ENCODE results near the gene ATP8B3. TPM values are rescaled to one million over a fixed set of nuclear protein-coding genes. Genes with fewer than 3 reads are reported as not detected.
"Not testable (repeated sequence)": the region's sequence is repeated elsewhere in the genome, so short reads cannot be mapped to it uniquely, and the experiment has no call there.

ATP8B3 gene
- polyA plus RNA-seq, 2 of the 4 experiments (the other 2 are of a cell fraction): 2.7 to 3.9 TPM

DNA sequence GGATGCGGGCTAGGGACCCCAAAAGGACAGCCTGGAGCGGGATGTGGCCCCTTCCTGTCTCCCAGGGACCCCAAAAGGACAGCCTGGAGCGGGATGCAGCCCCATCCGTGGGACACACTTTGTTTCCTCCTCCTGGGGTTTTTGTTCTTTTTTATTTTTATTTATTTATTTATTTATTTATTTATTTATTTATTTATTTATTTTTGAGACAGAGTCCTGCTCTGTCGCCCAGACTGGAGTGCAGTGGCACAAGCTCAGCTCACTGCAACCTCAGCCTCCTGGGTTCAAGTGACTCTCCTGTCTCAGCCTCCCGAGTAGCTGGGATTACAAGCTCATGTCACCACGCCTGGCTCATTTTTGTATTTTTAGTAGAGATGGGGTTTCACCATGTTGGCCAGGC is 14.8 kb downstream of the ATP8B3 start:
- WGBS (ENCODE audit: missing lambda C conversion rate): 91% methylated on average over 6 of the region's 7 CpGs

DNA sequence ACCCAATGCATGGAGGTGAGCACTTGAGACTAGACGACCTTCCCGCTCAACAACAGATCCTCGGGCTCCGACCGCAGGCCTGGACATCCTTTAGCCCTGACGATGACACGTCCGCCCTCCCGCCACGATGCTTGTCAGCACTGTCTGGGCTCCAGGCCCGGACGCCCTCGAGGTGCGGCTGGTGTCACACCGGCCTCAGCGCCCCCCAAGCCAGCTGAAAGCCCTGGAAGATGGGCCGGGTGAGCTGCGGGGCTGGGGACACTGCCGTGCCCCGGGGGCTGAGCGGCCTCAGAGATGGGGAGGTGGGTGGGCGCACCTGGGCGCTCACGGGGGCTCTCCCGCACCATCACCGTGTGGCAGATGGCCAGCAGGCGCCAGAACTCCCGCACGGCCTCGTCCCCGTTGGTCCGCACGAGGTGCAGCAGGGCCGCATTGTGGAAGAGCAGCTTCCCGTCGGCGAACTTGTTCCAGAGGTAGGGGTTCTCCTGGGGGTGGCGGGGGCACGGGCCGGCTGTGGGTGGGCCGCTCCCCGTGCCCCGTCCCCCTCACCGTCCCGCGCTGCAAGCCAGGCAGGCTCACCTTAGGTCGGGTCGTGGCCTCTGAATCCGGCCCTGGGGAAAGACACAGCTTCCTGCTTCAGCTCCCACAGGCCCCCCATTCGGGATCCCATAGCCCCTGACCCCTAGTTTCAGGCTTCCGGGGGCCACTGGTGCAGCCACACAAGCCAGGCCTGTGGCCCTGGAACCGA is 15.5 kb downstream of the ATP8B3 start:
- CTCF ChIA-PET: interaction anchor here (0.6 to 10.6 kb wide), 26 partner anchors 10 to 264 kb away, joined by 3 to 146 read pairs (median 5); partner anchors contain the start of genes ATP8B3 and UQCR11
- no peak for FAIRE-seq
- DNase-seq (ENCODE audit: low read depth in 1 of 2, low spot score in 1 of 2): no peak
- Histone ChIP-seq H3K27ac (peak overlapping the region; percentile 58 to 81; a peak in 5 of 6 replicates), H3K4me3 (no peak overlapping the region), H3K4me1 (no peaks in the 10 kb centered on the region), H3K4me2 (peak overlapping the region; percentile 89), H3K9me3 (no peaks in the 10 kb centered on the region)
- 83% methylated on average over 21 of the region's 52 CpGs for WGBS (ENCODE audit: missing lambda C conversion rate)
- POLR2A ChIA-PET: no interaction called here
- peak in 1 of 2 experiments; percentile 6; a peak in 1 of 6 replicates for ATAC-seq
- TF ChIP-seq CBX2 (IDR thresholded peaks at IDR 0.05; ENCODE audit: borderline replicate concordance, low read depth) (no peak), KDM5A (IDR thresholded peaks at IDR 0.05) (no peak), MYC (IDR thresholded peaks at IDR 0.05; ENCODE audit: borderline replicate concordance, low read length) (no peak)

More for the DNA sequence above, 14.8 kb downstream of the ATP8B3 start:
- POLR2A ChIA-PET; H3K27ac ChIP-seq; H3K4me2 ChIP-seq; DNase-seq (ENCODE audit: low read depth in 1 of 2, low spot score in 1 of 2); H3K4me3 ChIP-seq; FAIRE-seq; ATAC-seq; H3K9me3 ChIP-seq; H3K4me1 ChIP-seq: not testable (repeated sequence)
- CTCF ChIA-PET: interaction anchor here (1.0 to 10.6 kb wide), 10 partner anchors 13 to 252 kb away, joined by 3 to 146 read pairs (median 8); partner anchors contain the start of gene UQCR11
- peak; percentile 26; the same call in 1 of the 2 replicates for TF ChIP-seq ZC3H11A (IDR thresholded peaks at IDR 0.05)

DNA sequence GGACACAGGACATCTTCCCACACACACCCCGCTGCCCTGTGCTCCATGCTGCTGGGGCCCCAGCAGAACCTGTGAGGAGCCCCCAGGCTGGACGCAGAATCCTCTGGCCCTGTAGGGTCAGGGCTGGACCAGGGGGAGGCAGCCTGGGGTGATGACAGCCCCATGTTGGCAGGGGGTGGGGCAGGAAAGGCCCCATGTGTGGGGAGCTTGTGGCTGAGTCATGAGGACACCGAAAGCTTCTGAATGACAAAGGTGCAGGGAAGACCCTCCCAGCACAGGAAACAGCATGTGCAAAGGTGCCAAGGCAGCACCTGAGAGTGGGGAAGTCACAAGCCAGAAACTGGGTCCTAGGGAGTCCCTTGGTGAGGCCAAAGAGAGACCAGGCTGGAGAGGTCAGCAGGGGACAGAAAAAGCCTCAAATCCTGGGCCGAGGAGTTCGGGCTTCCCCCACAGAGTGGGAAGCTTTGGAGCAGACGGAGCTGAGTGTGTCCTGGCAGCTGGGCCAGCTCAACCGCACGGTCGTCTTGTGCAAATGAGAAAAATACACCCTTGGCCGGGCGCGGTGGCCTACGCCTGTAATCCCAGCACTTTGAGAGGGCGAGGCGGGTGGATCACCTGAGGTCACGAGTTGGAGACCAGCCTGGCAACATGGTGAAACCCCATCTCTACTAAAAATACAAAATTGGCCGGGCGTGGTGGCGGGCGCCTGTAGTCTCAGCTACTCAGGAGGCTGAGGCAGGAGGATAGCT is 17.5 kb downstream of the ATP8B3 start:
- ChIA-PET POLR2A (no interaction called here), CTCF (interaction anchor here (0.7 to 10.6 kb wide), 29 partner anchors 10 to 249 kb away, joined by 3 to 146 read pairs (median 4); partner anchors contain the start of gene ATP8B3)
- ATAC-seq (no peak), DNase-seq (ENCODE audit: low read depth in 1 of 2, low spot score in 1 of 2) (no peak), FAIRE-seq (no peak)
- Histone ChIP-seq H3K4me3 (no peak overlapping the region), H3K4me1 (no peaks in the 10 kb centered on the region), H3K4me2 (no peak overlapping the region), H3K9me3 (no peaks in the 10 kb centered on the region), H3K27ac (no peak overlapping the region)
- WGBS (ENCODE audit: missing lambda C conversion rate): 69% methylated on average over 15 of the region's 20 CpGs
- TF ChIP-seq PHF8 (IDR thresholded peaks at IDR 0.05; ENCODE audit: borderline replicate concordance, low read depth) (no peak), SREBF2 (IDR thresholded peaks at IDR 0.05) (no peak), HOXB13 (CRISPR knock-in tag; IDR thresholded peaks at IDR 0.05; ENCODE audit: low read depth) (no peak), MAFK (IDR thresholded peaks at IDR 0.05; ENCODE audit: partially characterized antibody) (no peak), NFE2L2 (conservative IDR thresholded peaks at IDR 0.05; ENCODE audit: low read length) (no peak), RCOR1 (IDR thresholded peaks at IDR 0.05; ENCODE audit: low read depth, low read length) (no peak), HOXA7 (CRISPR knock-in tag; IDR thresholded peaks at IDR 0.05) (no peak), FOSL2 (IDR thresholded peaks at IDR 0.05) (no peak), FOSL2 (CRISPR knock-in tag; IDR thresholded peaks at IDR 0.05) (no peak), CHD2 (IDR thresholded peaks at IDR 0.05; ENCODE audit: low read length, partially characterized antibody) (no peak), KDM1A (IDR thresholded peaks at IDR 0.05; ENCODE audit: low read depth) (no peak), TFCP2L1 (CRISPR knock-in tag; IDR thresholded peaks at IDR 0.05) (no peak), RFX5 (IDR thresholded peaks at IDR 0.05) (no peak), NR3C1 (IDR thresholded peaks at IDR 0.05) (no peak), POLR2A (IDR thresholded peaks at IDR 0.05; ENCODE audit: low read length) (no peak), GATA3 (IDR thresholded peaks at IDR 0.05; ENCODE audit: borderline replicate concordance) (no peak), CHD4 (IDR thresholded peaks at IDR 0.05; ENCODE audit: borderline replicate concordance) (no peak)
- TF ChIP-seq, protein P1, sequence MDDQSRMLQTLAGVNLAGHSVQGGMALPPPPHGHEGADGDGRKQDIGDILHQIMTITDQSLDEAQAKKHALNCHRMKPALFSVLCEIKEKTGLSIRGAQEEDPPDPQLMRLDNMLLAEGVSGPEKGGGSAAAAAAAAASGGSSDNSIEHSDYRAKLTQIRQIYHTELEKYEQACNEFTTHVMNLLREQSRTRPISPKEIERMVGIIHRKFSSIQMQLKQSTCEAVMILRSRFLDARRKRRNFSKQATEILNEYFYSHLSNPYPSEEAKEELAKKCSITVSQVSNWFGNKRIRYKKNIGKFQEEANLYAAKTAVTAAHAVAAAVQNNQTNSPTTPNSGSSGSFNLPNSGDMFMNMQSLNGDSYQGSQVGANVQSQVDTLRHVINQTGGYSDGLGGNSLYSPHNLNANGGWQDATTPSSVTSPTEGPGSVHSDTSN (IDR thresholded peaks at IDR 0.05): no peak
- TF ChIP-seq, protein P2, sequence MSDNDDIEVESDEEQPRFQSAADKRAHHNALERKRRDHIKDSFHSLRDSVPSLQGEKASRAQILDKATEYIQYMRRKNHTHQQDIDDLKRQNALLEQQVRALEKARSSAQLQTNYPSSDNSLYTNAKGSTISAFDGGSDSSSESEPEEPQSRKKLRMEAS (IDR thresholded peaks at IDR 0.05): no peak
- TF ChIP-seq, protein P3, sequence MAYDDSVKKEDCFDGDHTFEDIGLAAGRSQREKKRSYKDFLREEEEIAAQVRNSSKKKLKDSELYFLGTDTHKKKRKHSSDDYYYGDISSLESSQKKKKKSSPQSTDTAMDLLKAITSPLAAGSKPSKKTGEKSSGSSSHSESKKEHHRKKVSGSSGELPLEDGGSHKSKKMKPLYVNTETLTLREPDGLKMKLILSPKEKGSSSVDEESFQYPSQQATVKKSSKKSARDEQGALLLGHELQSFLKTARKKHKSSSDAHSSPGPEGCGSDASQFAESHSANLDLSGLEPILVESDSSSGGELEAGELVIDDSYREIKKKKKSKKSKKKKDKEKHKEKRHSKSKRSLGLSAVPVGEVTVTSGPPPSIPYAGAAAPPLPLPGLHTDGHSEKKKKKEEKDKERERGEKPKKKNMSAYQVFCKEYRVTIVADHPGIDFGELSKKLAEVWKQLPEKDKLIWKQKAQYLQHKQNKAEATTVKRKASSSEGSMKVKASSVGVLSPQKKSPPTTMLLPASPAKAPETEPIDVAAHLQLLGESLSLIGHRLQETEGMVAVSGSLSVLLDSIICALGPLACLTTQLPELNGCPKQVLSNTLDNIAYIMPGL (CRISPR knock-in tag; IDR thresholded peaks at IDR 0.05; ENCODE audit: borderline replicate concordance): no peak
